ENCODE results near the gene ATL3.

DNA sequence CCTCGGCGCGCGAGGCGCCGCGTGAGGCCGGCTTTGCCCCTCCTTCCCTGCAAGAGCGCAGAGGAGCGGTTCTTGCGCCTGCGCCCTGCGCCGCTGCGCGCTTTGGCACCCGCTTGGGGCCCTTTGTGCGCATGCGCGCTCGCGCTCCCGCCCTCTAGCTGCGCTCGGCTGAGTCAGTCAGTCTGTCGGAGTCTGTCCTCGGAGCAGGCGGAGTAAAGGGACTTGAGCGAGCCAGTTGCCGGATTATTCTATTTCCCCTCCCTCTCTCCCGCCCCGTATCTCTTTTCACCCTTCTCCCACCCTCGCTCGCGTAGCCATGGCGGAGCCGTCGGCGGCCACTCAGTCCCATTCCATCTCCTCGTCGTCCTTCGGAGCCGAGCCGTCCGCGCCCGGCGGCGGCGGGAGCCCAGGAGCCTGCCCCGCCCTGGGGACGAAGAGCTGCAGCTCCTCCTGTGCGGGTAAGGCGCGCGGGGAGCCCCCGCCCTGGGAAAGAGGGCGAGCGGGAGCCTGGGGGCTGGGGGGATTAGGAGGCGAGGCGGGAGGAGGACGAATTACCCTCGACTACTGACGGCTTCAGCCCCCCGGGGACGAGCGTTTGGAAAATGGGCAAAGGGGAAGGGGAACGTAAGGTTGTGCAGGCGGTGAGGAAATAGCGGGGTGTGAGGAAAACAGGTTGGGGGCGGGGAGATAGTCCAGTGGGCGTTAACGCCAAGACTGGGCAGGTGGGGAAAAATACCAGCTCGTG is 10.3 kb upstream of the ATL3 start, which contains the start of gene RTN3:
- peak; percentile 99 for TF ChIP-seq POLR2AphosphoS5 (IDR thresholded peaks at IDR 0.05; ENCODE audit: borderline replicate concordance, low read depth, low read length)
- no peak for TF ChIP-seq EZH2 (IDR thresholded peaks at IDR 0.05)
- TF ChIP-seq FOXP2 (optimal IDR thresholded peaks at IDR 0.05; ENCODE audit: control extremely low read depth, extremely low read length, insufficient read depth): no peak
